WTC11 (cell line): ENCODE data around the gene SH3D19. TPM values are rescaled to one million over a fixed set of nuclear protein-coding genes. Genes with fewer than 3 reads are reported as not detected.

Experiments
- ATAC-seq: fragments of 200-7000 bp; cut with Tn5 transposase; 2 replicates; pipeline ENCODE4 v1.10.0; 2021; ENCODE audit warnings: mild to moderate bottlenecking, moderate library complexity
- CTCF ChIA-PET: fragments of 300-600 bp; sonication (Branson Sonifier 250); formaldehyde crosslinking; loops from one replicate; lab custom pipeline; 2021; ENCODE audit warnings: antibody characterized with exemption; lab: Charles Lee
- POLR2A ChIA-PET: fragments of 350-600 bp; sonication (Branson Sonifier 250); formaldehyde crosslinking; loops from one replicate; lab custom pipeline; 2021; ENCODE audit warnings: antibody characterized with exemption; lab: Charles Lee
- DNase-seq: peaks from one replicate; pipeline ENCODE4 v3.0.0; 2021; ENCODE audit warnings: low spot score
- H3K27ac Mint-ChIP-seq: 2 replicates; pipeline ENCODE4 v1.8.0; 2021; ENCODE audit warnings: mixed read lengths
- H3K27me3 Mint-ChIP-seq: 2 replicates; pipeline ENCODE4 v1.8.0; 2021; ENCODE audit warnings: low read depth, mild to moderate bottlenecking, moderate library complexity, mixed read lengths
- H3K36me3 Mint-ChIP-seq: 2 replicates; pipeline ENCODE4 v1.8.0; 2021; ENCODE audit warnings: mixed read lengths
- H3K4me1 Mint-ChIP-seq: 2 replicates; pipeline ENCODE4 v1.8.0; 2022; ENCODE audit warnings: mixed read lengths
- H3K4me3 Mint-ChIP-seq: 2 replicates; pipeline ENCODE4 v1.8.0; 2021; ENCODE audit warnings: mild to moderate bottlenecking, moderate library complexity, mixed read lengths
- H3K9me3 Mint-ChIP-seq: 2 replicates; pipeline ENCODE4 v1.8.0; 2021; ENCODE audit warnings: mixed read lengths
- ARID4B ChIP-seq: sonication (generic); formaldehyde crosslinking; IDR thresholded peaks from 2 replicates; pipeline ENCODE4 v1.8.0; 2023; ENCODE audit warnings: missing genetic modification reagents, mild to moderate bottlenecking, borderline replicate concordance
- E2F4 ChIP-seq: sonication (generic); formaldehyde crosslinking; IDR thresholded peaks from 2 replicates; pipeline ENCODE4 v1.8.1; 2022; ENCODE audit warnings: low read depth, mild to moderate bottlenecking, moderate library complexity, missing genetic modification reagents, borderline replicate concordance
- E2F5 ChIP-seq: sonication (generic); formaldehyde crosslinking; IDR thresholded peaks from 2 replicates; pipeline ENCODE4 v1.8.1; 2022; ENCODE audit warnings: mild to moderate bottlenecking, moderate library complexity, missing genetic modification reagents
- ESRRA ChIP-seq: sonication (generic); formaldehyde crosslinking; IDR thresholded peaks from 2 replicates; pipeline ENCODE4 v1.8.1; 2022; ENCODE audit warnings: mild to moderate bottlenecking, missing genetic modification reagents, borderline replicate concordance
- FOXJ3 ChIP-seq: sonication (generic); formaldehyde crosslinking; IDR thresholded peaks from 2 replicates; pipeline ENCODE4 v1.9.0; 2021; ENCODE audit warnings: missing genetic modification reagents, mild to moderate bottlenecking, borderline replicate concordance
- HMGXB4 ChIP-seq: sonication (generic); formaldehyde crosslinking; IDR thresholded peaks from 2 replicates; pipeline ENCODE4 v1.8.1; 2023; ENCODE audit warnings: mild to moderate bottlenecking, moderate library complexity, missing genetic modification reagents
- MAX ChIP-seq: sonication (generic); formaldehyde crosslinking; IDR thresholded peaks from 2 replicates; pipeline ENCODE4 v1.8.0; 2022; ENCODE audit warnings: mild to moderate bottlenecking, missing genetic modification reagents
- MYBL2 ChIP-seq: sonication (generic); formaldehyde crosslinking; IDR thresholded peaks from 2 replicates; pipeline ENCODE4 v1.8.1; 2023; ENCODE audit warnings: mild to moderate bottlenecking, moderate library complexity, missing genetic modification reagents
- NFATC4 ChIP-seq: fragments of 250-450 bp; sonication (Bioruptor Pico); IDR thresholded peaks from 2 replicates; pipeline ENCODE4 v1.9.0; 2021; ENCODE audit warnings: mild to moderate bottlenecking
- PRRX2 ChIP-seq: fragments of 250-450 bp; sonication (Bioruptor Pico); IDR thresholded peaks from 2 replicates; pipeline ENCODE4 v1.8.0; 2021; ENCODE audit warnings: mild to moderate bottlenecking
- SP1 ChIP-seq: sonication (generic); formaldehyde crosslinking; conservative IDR thresholded peaks from 2 replicates; pipeline ENCODE4 v1.8.1; 2022; ENCODE audit warnings: missing genetic modification reagents
- USF2 ChIP-seq: sonication (generic); formaldehyde crosslinking; IDR thresholded peaks from 2 replicates; pipeline ENCODE4 v1.8.1; 2023; ENCODE audit warnings: mild to moderate bottlenecking, missing genetic modification reagents, moderate library complexity
- ZBTB21 ChIP-seq: sonication (generic); formaldehyde crosslinking; IDR thresholded peaks from 2 replicates; pipeline ENCODE4 v1.8.1; 2023; ENCODE audit warnings: mild to moderate bottlenecking, missing genetic modification reagents, borderline replicate concordance
- ZBTB43 ChIP-seq: sonication (generic); formaldehyde crosslinking; IDR thresholded peaks from 2 replicates; pipeline ENCODE4 v1.8.1; 2023; ENCODE audit warnings: mild to moderate bottlenecking, missing genetic modification reagents
- ZNF317 ChIP-seq: sonication (generic); formaldehyde crosslinking; IDR thresholded peaks from 2 replicates; pipeline ENCODE4 v1.8.1; 2023; ENCODE audit warnings: low read depth, mild to moderate bottlenecking, moderate library complexity, missing genetic modification reagents, borderline replicate concordance
- ZNF512 ChIP-seq: sonication (generic); formaldehyde crosslinking; IDR thresholded peaks from 2 replicates; pipeline ENCODE4 v1.8.1; 2022; ENCODE audit warnings: missing genetic modification reagents, borderline replicate concordance
- ZNF671 ChIP-seq: fragments of 250-450 bp; sonication (Bioruptor Pico); IDR thresholded peaks from 2 replicates; pipeline ENCODE4 v1.8.0; 2021; ENCODE audit warnings: mild to moderate bottlenecking
- ZSCAN18 ChIP-seq: fragments of 250-450 bp; sonication (Bioruptor Pico); IDR thresholded peaks from 2 replicates; pipeline ENCODE4 v2.1.2; 2022; ENCODE audit warnings: mild to moderate bottlenecking, moderate library complexity
- total RNA-seq: library from RNA; stranded (reverse); gene quantifications from 3 replicates; pipeline ENCODE4 v1.2.3, GENCODE V29; 2021

The SH3D19 gene
- total RNA-seq, 1 experiment from 2014 or later = 41.6 TPM

GRCh38 chr4:151182455-151182996 is 142.9 kb downstream of the SH3D19 start:
- CTCF ChIA-PET = interaction anchor here (1.0 kb wide), 1 partner anchor 422 kb away, joined by 4 read pairs; no protein-coding TSS in a partner anchor
- Mint-ChIP-seq H3K27me3 (no peaks in the 10 kb centered on the region), H3K36me3 (no peaks in the 10 kb centered on the region), H3K9me3 (no peaks in the 10 kb centered on the region), H3K4me1 (peaks cover 23% of the 10 kb centered on the region), H3K4me3 (no peak overlapping the region), H3K27ac (no peak overlapping the region)
- no peak for TF ChIP-seq USF2 (CRISPR knock-in tag)
- no peak for TF ChIP-seq PRRX2 (CRISPR knock-in tag)
- TF ChIP-seq MYBL2 (CRISPR knock-in tag) = no peak
- no peak for TF ChIP-seq HMGXB4 (CRISPR knock-in tag)
- TF ChIP-seq ZNF317 = no peak
- TF ChIP-seq ESRRA (CRISPR knock-in tag) = no peak
- no peak for TF ChIP-seq E2F5 (CRISPR knock-in tag)
- ATAC-seq = no peak
- no peak for DNase-seq
- POLR2A ChIA-PET = interaction anchor here (0.6 to 0.7 kb wide), 2 partner anchors 226 to 1040 kb away, joined by 3 to 4 read pairs; no protein-coding TSS in a partner anchor

GRCh38 chr4:151176685-151177084 is 148.7 kb downstream of the SH3D19 start:
- peaks cover 11% of the 10 kb centered on the region for H3K4me1 Mint-ChIP-seq
- no peak overlapping the region for H3K27ac Mint-ChIP-seq
- no peak overlapping the region for H3K4me3 Mint-ChIP-seq
- H3K9me3 Mint-ChIP-seq = no peaks in the 10 kb centered on the region
- H3K36me3 Mint-ChIP-seq = peaks cover 25% of the 10 kb centered on the region
- ChIA-PET CTCF (interaction anchor here (0.5 kb wide), 1 partner anchor 18 kb away, joined by 3 read pairs; no protein-coding TSS in a partner anchor), POLR2A (interaction anchor here (1.1 kb wide), 1 partner anchor 19 kb away, joined by 3 read pairs; no protein-coding TSS in a partner anchor)
- no peaks in the 10 kb centered on the region for H3K27me3 Mint-ChIP-seq
- ATAC-seq (no peak), DNase-seq (no peak)
- TF ChIP-seq MAX (CRISPR knock-in tag) = no peak
- no peak for TF ChIP-seq ZBTB21 (CRISPR knock-in tag)
- TF ChIP-seq E2F4 = no peak
- TF ChIP-seq NFATC4 (CRISPR knock-in tag) = no peak
- no peak for TF ChIP-seq FOXJ3
- no peak for TF ChIP-seq ZNF317
- no peak for TF ChIP-seq ARID4B (CRISPR knock-in tag)
- no peak for TF ChIP-seq ZNF512 (CRISPR knock-in tag)
- TF ChIP-seq ZSCAN18 (CRISPR knock-in tag) = no peak
- no peak for TF ChIP-seq ZNF671
- TF ChIP-seq SP1 (CRISPR knock-in tag) = no peak
- no peak for TF ChIP-seq ZBTB43 (CRISPR knock-in tag)
